Measurements from ENCODE around the gene NEK11.

GRCh38 chr3:130991126-130991525 is 35.6 kb upstream of the NEK11 start:
- TF ChIP-seq POLR2A (IDR thresholded peaks at IDR 0.05; ENCODE audit: low read depth, low read length) (no peak), POLR2AphosphoS5 (IDR thresholded peaks at IDR 0.05; ENCODE audit: low read depth, low read length) (no peak), TAF1 (IDR thresholded peaks at IDR 0.05; ENCODE audit: borderline replicate concordance, low read depth, low read length) (no peak)
